Prostate gland (tissue), 2 donors: Measurements from ENCODE around the gene TRMT5. TPM values are rescaled to one million over a fixed set of nuclear protein-coding genes. Genes with fewer than 3 reads are reported as not detected.

Source experiments
- DNase-seq: peaks from one replicate; pipeline ENCODE4 v3.0.0-alpha.2; 2019; ENCODE audit warnings: low spot score
- H3K27ac ChIP-seq, 2 donors: fragments of 200-600 bp; sonication (generic); 2 replicates each; pipeline ENCODE4 v1.5.1; 2017 to 2019
- H3K27me3 ChIP-seq: fragments of 200-600 bp; sonication (generic); replicated peaks from 2 replicates; pipeline ENCODE4 v1.5.1; 2019; ENCODE audit not compliant: insufficient read depth
- H3K36me3 ChIP-seq, 2 donors: fragments of 200-600 bp; sonication (generic); 1 replicate in 1 of 2; 2 replicates in 1 of 2; pipeline versions ENCODE4 v1.5.1 to v1.8.1; 2017 to 2019
- H3K4me1 ChIP-seq: fragments of 200-600 bp; sonication (generic); replicated peaks from 2 replicates; pipeline ENCODE4 v1.5.1; 2019
- H3K4me3 ChIP-seq, 2 donors: fragments of 200-600 bp; sonication (generic); 2 replicates each; pipeline ENCODE4 v1.5.1; 2017 to 2019
- H3K9me3 ChIP-seq: fragments of 200-600 bp; sonication (generic); 2 replicates; pipeline ENCODE4 v1.5.1; 2017
- CTCF ChIP-seq, 4 experiments: fragments of 200-600 bp in 2 of 4; fragments of 450-650 bp in 2 of 4; sonication (generic) in 2 of 4; IDR thresholded peaks; 1 replicate in 3 of 4; 2 replicates in 1 of 4; pipeline ENCODE4 v1.5.1; 2016 to 2019; ENCODE audit warnings: antibody characterized with exemption in 4 of 4, mild to moderate bottlenecking in 2 of 4, moderate library complexity in 2 of 4
- POLR2A ChIP-seq: fragments of 450-650 bp; IDR thresholded peaks from one replicate; pipeline ENCODE4 v1.6.1; 2016; ENCODE audit warnings: antibody characterized with exemption, mild to moderate bottlenecking
- POLR2AphosphoS5 ChIP-seq: sonication (generic); formaldehyde crosslinking; IDR thresholded peaks from one replicate; pipeline ENCODE4 v1.6.1; 2017; ENCODE audit warnings: antibody characterized with exemption
- WGBS: methylation state at CpG from one replicate; pipeline ENCODE4 v1.1.5; 2018; 5-methylcytosine and 5-hydroxymethylcytosine counted together
- intact Hi-C: fragments of 100-400 bp; cut with DNase I; formaldehyde crosslinking; loops from one replicate; pipeline ENCODE4 v1.14.2; 2022
- small RNA-seq, 2 donors: library from RNA; depleted of rRNA; stranded (forward); fragments of <200 nt; gene quantifications; one replicate each; pipeline ENCODE3, GENCODE V24; 2016
- total RNA-seq, 2 donors: library from RNA; depleted of rRNA; stranded (reverse); fragments of >200 nt; gene quantifications; one replicate each; pipeline ENCODE4 v1.1.0, GENCODE V29; 2016

TRMT5 gene
- total RNA-seq, 2 donors from 2014 or later = 8.1 to 18.4 TPM

- no peaks in the 10 kb centered on the region for H3K36me3 ChIP-seq
These were observed 54.9 kb downstream of the TRMT5 start for GRCh38 chr14:60926002-60926401.

GRCh38 chr14:60925286-60925685, 55.6 kb downstream of the TRMT5 start:
- intact Hi-C loops = no loop called here
- no peaks in the 10 kb centered on the region for H3K4me1 ChIP-seq
- no peak overlapping the region for H3K27ac ChIP-seq
- DNase-seq = no peak
- H3K4me3 ChIP-seq = no peak overlapping the region
- H3K27me3 ChIP-seq = no peaks in the 10 kb centered on the region
- WGBS = 55% methylated on average over 1 of the region's 1 CpG
- no peaks in the 10 kb centered on the region for H3K9me3 ChIP-seq
- no peak for TF ChIP-seq CTCF (IDR thresholded peaks at IDR 0.05)
- TF ChIP-seq POLR2A = no peak
- TF ChIP-seq POLR2AphosphoS5 = no peak
- no peaks in the 10 kb centered on the region for H3K36me3 ChIP-seq

More at GRCh38 chr14:60926002-60926401, 54.9 kb downstream of the TRMT5 start:
- TF ChIP-seq POLR2AphosphoS5 = no peak
- TF ChIP-seq CTCF (IDR thresholded peaks at IDR 0.05) = no peak
- TF ChIP-seq POLR2A = no peak
- Histone ChIP-seq H3K27ac (no peak overlapping the region), H3K27me3 (no peaks in the 10 kb centered on the region), H3K9me3 (no peaks in the 10 kb centered on the region), H3K4me3 (no peak overlapping the region), H3K4me1 (no peaks in the 10 kb centered on the region)
- intact Hi-C loops = no loop called here
- 97% methylated on average over 3 of the region's 3 CpGs for WGBS
- DNase-seq = no peak

GRCh38 chr14:60922050-60922449, 58.8 kb downstream of the TRMT5 start:
- Histone ChIP-seq H3K4me3 (no peak overlapping the region), H3K27me3 (no peaks in the 10 kb centered on the region), H3K36me3 (no peaks in the 10 kb centered on the region), H3K4me1 (no peaks in the 10 kb centered on the region), H3K27ac (no peak overlapping the region), H3K9me3 (no peaks in the 10 kb centered on the region)
- intact Hi-C loops = no loop called here
- 85% methylated on average over 2 of the region's 2 CpGs for WGBS
- no peak for TF ChIP-seq POLR2AphosphoS5
- no peak for TF ChIP-seq CTCF (IDR thresholded peaks at IDR 0.05)
- TF ChIP-seq POLR2A = no peak
- DNase-seq = no peak

Small RNA genes lying within 50 kb of the gene (small RNA-seq; reads per million reads assigned to genes)
- gene RNU6-398P = 0 reads per million in 2 donors

Other genes starting within 250 kb of the TRMT5 start
- gene MNAT1, start 246.3 kb downstream of the TRMT5 start, total RNA-seq = 10 to 100 TPM; 16.1 to 62.9 TPM
- 10 to 100 TPM; 13.7 to 15.1 TPM for gene SLC38A6, start 166 bp upstream of the TRMT5 start, total RNA-seq